Body of pancreas (tissue), 4 donors: ENCODE results near the gene AK5. TPM values are rescaled to one million over a fixed set of nuclear protein-coding genes. Genes with fewer than 3 reads are reported as not detected.
A peak's percentile ranks its signal among the peaks of the same experiment; 100 is the strongest.
"Not testable (repeated sequence)": the region's sequence is repeated elsewhere in the genome, so short reads cannot be mapped to it uniquely, and the experiment has no call there.

Source experiments
- ATAC-seq: fragments of 150-250 bp; one replicate; pipeline ENCODE4 v1.9.1; 2016
- DNase-seq, 4 donors: peaks; one replicate each; pipeline ENCODE4 v3.0.0-alpha.2; 2019
- H3K27ac ChIP-seq, 4 donors: fragments of 200-600 bp; sonication (generic); 1 replicate in 3 of 4; 2 replicates in 1 of 4; pipeline versions ENCODE4 v1.5.1 to v1.6.1; 2016 to 2019; ENCODE audit warnings: mild to moderate bottlenecking in 1 of 4, mixed read lengths in 1 of 4, moderate library complexity in 1 of 4
- H3K27me3 ChIP-seq, 2 donors: fragments of 200-600 bp; sonication (generic); one replicate each; pipeline ENCODE4 v1.6.0; 2016; ENCODE audit warnings: mild to moderate bottlenecking in 1 of 2
- H3K36me3 ChIP-seq, 2 donors: fragments of 200-600 bp; sonication (generic); replicated peaks in 1 of 2; 2 replicates each; pipeline ENCODE4 v1.5.1; 2016; ENCODE audit warnings: low read depth in 2 of 2; ENCODE audit not compliant: insufficient read depth in 1 of 2
- H3K4me1 ChIP-seq: fragments of 200-600 bp; sonication (generic); one replicate; pipeline ENCODE4 v1.6.0; 2016
- H3K4me3 ChIP-seq, 2 donors: fragments of 200-600 bp; sonication (generic); 1 replicate in 1 of 2; 2 replicates in 1 of 2; pipeline ENCODE4 v1.5.1; 2016 to 2019
- H3K9me3 ChIP-seq, 3 donors: fragments of 200-600 bp; sonication (generic); 1 replicate in 2 of 3; 2 replicates in 1 of 3; pipeline ENCODE4 v1.5.1; 2016
- POLR2A ChIP-seq, 3 donors: fragments of 450-650 bp; IDR thresholded peaks; one replicate each; pipeline ENCODE4 v1.6.1; 2016; ENCODE audit warnings: antibody characterized with exemption in 3 of 3, mild to moderate bottlenecking in 2 of 3
- whole genome bisulfite sequencing, 2 donors: methylation state at CpG; one replicate each; pipeline ENCODE4 v1.1.5; 2017; 5-methylcytosine and 5-hydroxymethylcytosine counted together
- intact Hi-C: fragments of 100-400 bp; cut with DNase I; formaldehyde crosslinking; loops from one replicate; pipeline ENCODE4 v1.15.1; 2023
- total RNA-seq, 2 donors: library from RNA; depleted of rRNA; stranded (reverse); fragments of >200 nt; gene quantifications; one replicate each; pipeline ENCODE4 v1.1.0, GENCODE V29; 2016
- TF ChIP-seq, protein P1 (sequence below), 7 experiments: fragments of 450-650 bp in 4 of 7; fragments of 200-600 bp in 3 of 7; sonication (generic) in 3 of 7; IDR thresholded peaks; one replicate each; pipeline ENCODE4 v1.5.1; 2016 to 2019; ENCODE audit warnings: antibody characterized with exemption in 7 of 7

AK5 gene
- total RNA-seq, 2 donors from 2014 or later: not detected

DNA sequence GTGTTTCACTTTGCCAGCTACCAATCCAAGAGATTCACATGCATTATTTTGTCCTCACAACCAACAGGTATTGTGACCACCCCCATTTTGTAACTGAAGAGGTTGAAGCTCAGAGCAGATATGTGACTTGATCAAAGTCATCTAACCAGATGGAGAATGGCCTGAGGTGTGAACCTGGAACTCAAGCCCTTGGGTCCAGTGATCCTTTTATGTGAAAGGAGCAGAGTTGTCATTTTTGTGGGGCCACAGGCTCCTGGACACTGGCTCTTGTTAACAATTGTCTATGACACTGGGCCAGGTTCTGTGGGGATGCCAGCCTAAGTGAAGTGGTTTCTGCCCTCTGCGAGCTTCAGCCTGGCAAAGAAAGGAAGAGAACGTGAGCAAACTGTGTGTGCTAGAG is 228.1 kb downstream of the AK5 start:
- Histone ChIP-seq H3K27me3 (no peaks in the 10 kb centered on the region), H3K36me3 (no peaks in the 10 kb centered on the region), H3K9me3 (no peaks in the 10 kb centered on the region), H3K27ac (no peak overlapping the region), H3K4me1 (peaks cover 5% of the 10 kb centered on the region), H3K4me3 (no peak overlapping the region)
- ATAC-seq (no peak), DNase-seq (no peak)
- WGBS, 2 donors: 72 to 80% methylated on average over 2 of the region's 2 CpGs
- intact Hi-C loops: no loop called here
- TF ChIP-seq POLR2A (IDR thresholded peaks at IDR 0.05): no peak
- TF ChIP-seq, protein P1, sequence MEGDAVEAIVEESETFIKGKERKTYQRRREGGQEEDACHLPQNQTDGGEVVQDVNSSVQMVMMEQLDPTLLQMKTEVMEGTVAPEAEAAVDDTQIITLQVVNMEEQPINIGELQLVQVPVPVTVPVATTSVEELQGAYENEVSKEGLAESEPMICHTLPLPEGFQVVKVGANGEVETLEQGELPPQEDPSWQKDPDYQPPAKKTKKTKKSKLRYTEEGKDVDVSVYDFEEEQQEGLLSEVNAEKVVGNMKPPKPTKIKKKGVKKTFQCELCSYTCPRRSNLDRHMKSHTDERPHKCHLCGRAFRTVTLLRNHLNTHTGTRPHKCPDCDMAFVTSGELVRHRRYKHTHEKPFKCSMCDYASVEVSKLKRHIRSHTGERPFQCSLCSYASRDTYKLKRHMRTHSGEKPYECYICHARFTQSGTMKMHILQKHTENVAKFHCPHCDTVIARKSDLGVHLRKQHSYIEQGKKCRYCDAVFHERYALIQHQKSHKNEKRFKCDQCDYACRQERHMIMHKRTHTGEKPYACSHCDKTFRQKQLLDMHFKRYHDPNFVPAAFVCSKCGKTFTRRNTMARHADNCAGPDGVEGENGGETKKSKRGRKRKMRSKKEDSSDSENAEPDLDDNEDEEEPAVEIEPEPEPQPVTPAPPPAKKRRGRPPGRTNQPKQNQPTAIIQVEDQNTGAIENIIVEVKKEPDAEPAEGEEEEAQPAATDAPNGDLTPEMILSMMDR (IDR thresholded peaks at IDR 0.05): no peak

DNA sequence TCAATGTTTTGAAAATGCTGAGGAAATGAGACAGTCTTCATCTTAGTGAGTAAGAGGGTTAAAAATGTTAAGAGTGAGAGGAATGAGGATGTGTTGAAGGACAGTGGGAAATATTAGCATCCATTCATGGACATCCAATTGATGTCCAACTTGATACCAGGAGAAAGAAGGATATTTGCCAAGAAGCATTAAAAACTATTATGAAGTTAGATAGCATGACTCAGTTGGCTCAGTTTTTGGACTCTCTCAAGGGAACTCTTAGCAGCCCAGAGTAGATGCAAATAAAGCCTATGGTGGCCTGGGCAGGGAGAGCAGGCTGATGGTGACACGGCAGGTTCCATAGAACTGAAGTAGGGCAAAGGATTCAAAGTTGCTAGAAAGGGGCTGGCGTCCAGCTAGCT is 229.6 kb downstream of the AK5 start:
- Histone ChIP-seq H3K4me3 (no peak overlapping the region), H3K27me3 (no peaks in the 10 kb centered on the region), H3K4me1 (peaks cover 12% of the 10 kb centered on the region), H3K9me3 (no peaks in the 10 kb centered on the region), H3K27ac (no peak overlapping the region), H3K36me3 (no peaks in the 10 kb centered on the region)
- intact Hi-C loops: no loop called here
- no peak for DNase-seq
- no peak for ATAC-seq
- WGBS, 2 donors: 61 to 83% methylated on average over 2 of the region's 2 CpGs
- TF ChIP-seq, protein P1 (IDR thresholded peaks at IDR 0.05): no peak
- TF ChIP-seq POLR2A (IDR thresholded peaks at IDR 0.05): no peak

DNA sequence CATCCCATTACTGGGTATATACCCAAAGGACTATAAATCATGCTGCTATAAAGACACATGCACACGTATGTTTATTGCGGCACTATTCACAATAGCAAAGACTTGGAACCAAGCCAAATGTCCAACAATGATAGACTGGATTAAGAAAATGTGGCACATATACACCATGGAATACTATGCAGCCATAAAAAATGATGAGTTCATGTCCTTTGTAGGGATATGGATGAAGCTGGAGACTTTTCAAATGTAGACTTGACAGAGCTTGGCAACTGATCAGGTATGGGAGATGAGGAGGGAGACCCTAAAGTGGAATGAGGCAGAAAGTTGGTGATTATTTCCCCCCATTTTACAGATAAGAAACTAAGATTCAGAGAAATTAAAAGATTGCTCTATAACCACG is 230.8 kb downstream of the AK5 start:
- H3K27ac ChIP-seq, H3K4me3 ChIP-seq, H3K36me3 ChIP-seq, DNase-seq, H3K9me3 ChIP-seq, ATAC-seq, H3K27me3 ChIP-seq, intact Hi-C loops: not testable (repeated sequence)
- WGBS, 2 donors: 44 to 46% methylated on average over 1 of the region's 3 CpGs
- H3K4me1 ChIP-seq: peaks cover 12% of the 10 kb centered on the region

DNA sequence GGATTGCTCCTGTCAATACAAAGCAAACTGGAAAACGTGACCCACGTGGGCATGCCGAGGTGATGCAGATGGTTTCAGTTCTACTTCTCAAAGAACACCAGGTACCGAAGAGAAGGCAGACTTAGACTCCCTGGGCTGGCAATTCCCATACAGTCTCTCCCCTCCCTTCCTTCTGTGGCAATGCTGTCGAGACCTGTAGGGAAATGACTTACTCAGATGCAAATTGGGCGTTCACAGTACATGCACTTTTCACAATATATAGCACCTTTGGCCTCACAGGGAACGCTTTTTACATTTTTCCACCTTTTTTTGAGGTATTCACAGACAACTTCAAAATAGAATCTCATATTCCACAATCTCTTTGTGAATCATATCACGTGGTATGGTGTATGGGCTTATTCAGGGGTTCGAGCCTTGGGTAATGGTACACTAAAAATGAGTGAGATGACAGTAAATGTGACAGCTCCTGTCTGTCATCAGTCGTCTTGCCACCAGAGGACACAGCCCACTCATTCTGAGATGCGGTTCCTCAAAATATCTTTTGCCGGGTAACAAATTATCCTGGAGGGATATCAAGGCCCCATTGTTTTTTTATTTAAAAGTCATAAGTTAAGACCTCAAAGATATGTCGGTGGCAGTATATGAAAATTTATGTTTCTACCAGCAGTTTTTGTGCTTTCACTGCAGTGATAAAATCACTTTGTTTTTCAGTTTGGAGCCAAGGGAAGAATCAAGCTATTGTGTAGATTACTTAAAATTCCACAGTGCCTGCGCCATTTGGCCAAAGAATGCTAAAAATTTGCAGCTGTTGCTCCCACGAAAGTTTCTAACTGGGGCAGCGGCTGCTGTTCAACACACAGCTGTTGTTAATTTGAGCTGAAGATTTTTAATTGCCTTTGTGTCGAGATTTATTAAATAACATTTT is 232.3 kb downstream of the AK5 start:
- WGBS, 2 donors: 53 to 58% methylated on average over 17 of the region's 17 CpGs
- Histone ChIP-seq H3K4me3 (no peak overlapping the region), H3K36me3 (no peaks in the 10 kb centered on the region), H3K27ac (peak overlapping the region in 2 of 4 donors; percentile 1 to 56), H3K27me3 (no peaks in the 10 kb centered on the region), H3K9me3 (no peaks in the 10 kb centered on the region), H3K4me1 (peaks cover 12% of the 10 kb centered on the region)
- no peak for TF ChIP-seq POLR2A (IDR thresholded peaks at IDR 0.05)
- TF ChIP-seq, protein P1 (IDR thresholded peaks at IDR 0.05): no peak
- ATAC-seq (peak; percentile 59), DNase-seq (peak in 2 of 4 donors; percentile 13 to 19)
- intact Hi-C loops: no loop called here

DNA sequence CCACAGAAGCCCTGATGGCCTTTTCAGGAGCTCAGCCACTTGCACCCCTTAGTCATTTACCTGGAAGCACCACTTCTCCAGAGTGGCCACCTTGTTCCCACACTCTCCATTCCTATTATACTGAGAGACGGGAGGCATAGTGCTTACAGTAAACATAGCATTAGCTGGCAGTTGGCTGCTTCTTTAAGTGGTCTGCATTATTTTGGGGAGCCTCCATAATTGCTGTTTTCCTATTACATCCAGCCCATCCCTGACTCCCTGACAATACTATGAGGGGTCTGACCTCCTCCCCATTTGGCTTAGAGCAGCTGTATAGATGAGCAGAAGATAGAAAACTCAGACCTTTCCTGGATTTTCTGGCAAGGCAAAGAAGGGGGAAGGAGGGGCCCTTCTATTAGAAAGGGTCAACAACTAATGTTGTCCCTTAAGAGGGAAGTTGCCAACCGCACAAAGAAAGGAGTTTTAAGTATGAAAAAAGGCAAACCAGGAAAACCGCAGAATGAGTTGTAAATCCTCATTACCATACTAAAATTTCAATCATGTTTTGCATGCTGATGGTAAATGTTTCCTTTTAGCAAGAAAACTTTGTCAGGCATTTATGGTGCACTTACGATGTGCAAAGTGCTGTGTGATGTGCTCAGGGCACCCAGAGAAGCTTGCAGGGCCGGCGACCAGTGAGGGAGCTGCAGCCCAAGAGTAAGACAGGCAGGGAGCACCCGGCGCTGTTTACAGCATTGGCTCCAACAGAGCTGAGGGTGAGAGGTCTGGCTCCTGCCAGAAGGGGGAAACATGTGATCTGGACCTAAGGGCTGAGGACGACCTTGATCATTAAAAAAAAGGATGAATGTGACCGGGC is 233.3 kb downstream of the AK5 start:
- peak overlapping the region in 3 of 4 donors; percentile 1 to 56 (median 9) for H3K27ac ChIP-seq
- no peak for ATAC-seq
- no peaks in the 10 kb centered on the region for H3K27me3 ChIP-seq
- TF ChIP-seq POLR2A (IDR thresholded peaks at IDR 0.05): no peak
- TF ChIP-seq, protein P1 (IDR thresholded peaks at IDR 0.05): no peak
- H3K36me3 ChIP-seq: no peaks in the 10 kb centered on the region
- intact Hi-C loops: no loop called here
- H3K9me3 ChIP-seq: no peaks in the 10 kb centered on the region
- no peak overlapping the region for H3K4me3 ChIP-seq
- DNase-seq: no peak
- 27 to 31% methylated on average over 10 of the region's 10 CpGs for WGBS, 2 donors
- peaks cover 12% of the 10 kb centered on the region for H3K4me1 ChIP-seq
